Measurements from ENCODE around the gene TMED9. TPM values are rescaled to one million over a fixed set of nuclear protein-coding genes. Genes with fewer than 3 reads are reported as not detected.
"Not testable (repeated sequence)": the region's sequence is repeated elsewhere in the genome, so short reads cannot be mapped to it uniquely, and the experiment has no call there.

The TMED9 gene
- total RNA-seq, 1 donor from 2014 or later = 113 TPM

GRCh38 chr5:177620560-177620959 is 28.6 kb downstream of the TMED9 start:
- intact Hi-C loops (cut with DNase I) = no loop called here
- no peak overlapping the region for H3K4me3 ChIP-seq
- H3K27ac ChIP-seq = no peak overlapping the region
- no peaks in the 10 kb centered on the region for H3K9me3 ChIP-seq
- DNase-seq (ENCODE audit: low spot score in 2 of 2) = no peak
- H3K36me3 ChIP-seq = peaks cover 15 to 45% of the 10 kb centered on the region in 2 donors
- no peak for TF ChIP-seq CTCF (IDR thresholded peaks at IDR 0.05)
- H3K4me1 ChIP-seq = no peaks in the 10 kb centered on the region
- no peaks in the 10 kb centered on the region for H3K27me3 ChIP-seq

- H3K27ac ChIP-seq; intact Hi-C loops (cut with DNase I); H3K9me3 ChIP-seq; H3K4me3 ChIP-seq; H3K27me3 ChIP-seq; DNase-seq (ENCODE audit: low spot score in 2 of 2); H3K4me1 ChIP-seq: not testable (repeated sequence)
- peaks cover 4 to 32% of the 10 kb centered on the region in 2 donors for H3K36me3 ChIP-seq
These were observed 32.2 kb downstream of the TMED9 start for GRCh38 chr5:177624172-177624571.

GRCh38 chr5:177630186-177630585 is 38.2 kb downstream of the TMED9 start:
- H3K4me3 ChIP-seq; H3K4me1 ChIP-seq; H3K36me3 ChIP-seq; H3K27ac ChIP-seq; H3K9me3 ChIP-seq; intact Hi-C loops (cut with DNase I); H3K27me3 ChIP-seq; DNase-seq (ENCODE audit: low spot score in 2 of 2): not testable (repeated sequence)

GRCh38 chr5:177634912-177635311 is 42.9 kb downstream of the TMED9 start:
- DNase-seq (ENCODE audit: low spot score in 2 of 2); H3K27ac ChIP-seq; H3K4me1 ChIP-seq; H3K27me3 ChIP-seq; intact Hi-C loops (cut with DNase I); H3K36me3 ChIP-seq; H3K4me3 ChIP-seq; H3K9me3 ChIP-seq: not testable (repeated sequence)

- H3K27me3 ChIP-seq; H3K4me1 ChIP-seq; H3K36me3 ChIP-seq; H3K27ac ChIP-seq; H3K9me3 ChIP-seq; DNase-seq (ENCODE audit: low spot score in 2 of 2); intact Hi-C loops (cut with DNase I); H3K4me3 ChIP-seq: not testable (repeated sequence)
These were observed 53.5 kb downstream of the TMED9 start for GRCh38 chr5:177645462-177645861.

Other genes with a start within 250 kb of the TMED9 start
- gene LMAN2, start 240.5 kb upstream of the TMED9 start, total RNA-seq = 229 TPM
- 4.5 TPM for gene RGS14, start 234.3 kb upstream of the TMED9 start, total RNA-seq
- gene SLC34A1, start 207.8 kb upstream of the TMED9 start, total RNA-seq = not detected
- not detected for gene PFN3, start 191.5 kb upstream of the TMED9 start, total RNA-seq
- not detected for gene F12, start 182.6 kb upstream of the TMED9 start, total RNA-seq
- 20.6 TPM for gene GRK6, start 165.5 kb upstream of the TMED9 start, total RNA-seq
- gene PRR7, start 145.4 kb upstream of the TMED9 start, total RNA-seq = 18.1 TPM
- gene DBN1, start 118.6 kb upstream of the TMED9 start, total RNA-seq = 151 TPM
- 1,082 TPM for gene PDLIM7, start 94.6 kb upstream of the TMED9 start, total RNA-seq
- gene DOK3, start 82.4 kb upstream of the TMED9 start, total RNA-seq = 0.32 TPM
- 117 TPM for gene DDX41, start 75.2 kb upstream of the TMED9 start, total RNA-seq
- gene FAM193B, start 37.6 kb upstream of the TMED9 start, total RNA-seq = 116 TPM
- 25.7 TPM for gene B4GALT7, start 7.9 kb downstream of the TMED9 start, total RNA-seq
- not detected for gene FAM153A, start 190.7 kb downstream of the TMED9 start, total RNA-seq